Liver (tissue), 3 donors: ENCODE results near the gene ARHGDIB.

Source experiments
- EGR1 ChIP-seq, 2 donors: IDR thresholded peaks; 2 replicates each; pipeline ENCODE4 v1.6.1; 2016 to 2018; ENCODE audit warnings: antibody characterized with exemption in 2 of 2, low read depth in 2 of 2
- FOXA1 ChIP-seq: IDR thresholded peaks from 2 replicates; pipeline ENCODE4 v1.6.1; 2016; ENCODE audit warnings: antibody characterized with exemption
- HNF4A ChIP-seq, 2 donors: conservative IDR thresholded peaks; 2 replicates each; pipeline ENCODE4 v1.6.1; 2016; ENCODE audit warnings: antibody characterized with exemption in 2 of 2, mild to moderate bottlenecking in 2 of 2
- JUND ChIP-seq, 2 donors: IDR thresholded peaks; 2 replicates each; pipeline ENCODE4 v1.6.1; 2016; ENCODE audit warnings: antibody characterized with exemption in 2 of 2
- RAD21 ChIP-seq, 2 donors: IDR thresholded peaks; 2 replicates each; pipeline ENCODE4 v1.6.1; 2016; ENCODE audit warnings: antibody characterized with exemption in 2 of 2, mild to moderate bottlenecking in 2 of 2
- TAF1 ChIP-seq: conservative IDR thresholded peaks from 2 replicates; pipeline ENCODE4 v1.6.1; 2016; ENCODE audit warnings: antibody characterized with exemption, mild to moderate bottlenecking
- YY1 ChIP-seq: IDR thresholded peaks from 2 replicates; pipeline ENCODE4 v1.6.1; 2016; ENCODE audit warnings: antibody characterized with exemption, mild to moderate bottlenecking
- TF ChIP-seq, protein P1 (sequence below): fragments of 150-350 bp; IDR thresholded peaks from 2 replicates; pipeline ENCODE4 v1.5.1; 2017; ENCODE audit warnings: improper control_type of control experiment, low read depth, low read length; ENCODE audit not compliant: missing input control
- TF ChIP-seq, protein P2 (sequence below): IDR thresholded peaks from 2 replicates; pipeline ENCODE4 v1.6.1; 2016; ENCODE audit warnings: antibody characterized with exemption
- TF ChIP-seq, protein P3 (sequence below): IDR thresholded peaks from 2 replicates; pipeline ENCODE4 v1.6.1; 2016; ENCODE audit warnings: antibody characterized with exemption, mild to moderate bottlenecking
- TF ChIP-seq, protein P4 (sequence below): IDR thresholded peaks from 2 replicates; pipeline ENCODE4 v1.6.1; 2016; ENCODE audit warnings: antibody characterized with exemption
- donor health status: healthy.
- donor health status: healthy.

DNA sequence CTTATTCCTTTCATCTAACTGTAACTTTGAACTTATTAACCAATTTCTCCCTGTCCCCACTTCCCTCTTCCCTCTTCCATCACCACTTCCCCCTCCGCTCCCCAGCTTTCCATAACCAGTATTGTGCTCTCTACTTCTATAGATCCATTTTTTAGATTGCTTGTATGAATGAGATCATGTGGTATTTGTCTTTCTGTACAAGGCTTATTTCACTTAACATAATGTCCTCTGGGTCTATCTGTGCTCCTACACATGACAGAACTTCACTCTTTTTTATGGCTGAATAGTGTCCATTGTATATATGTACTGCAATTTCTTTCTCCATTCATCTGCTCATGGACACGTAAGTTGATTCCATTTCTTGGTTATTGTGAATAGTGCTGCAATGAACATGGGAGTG lies 37.5 kb downstream of the ARHGDIB start:
- TF ChIP-seq, protein P1, sequence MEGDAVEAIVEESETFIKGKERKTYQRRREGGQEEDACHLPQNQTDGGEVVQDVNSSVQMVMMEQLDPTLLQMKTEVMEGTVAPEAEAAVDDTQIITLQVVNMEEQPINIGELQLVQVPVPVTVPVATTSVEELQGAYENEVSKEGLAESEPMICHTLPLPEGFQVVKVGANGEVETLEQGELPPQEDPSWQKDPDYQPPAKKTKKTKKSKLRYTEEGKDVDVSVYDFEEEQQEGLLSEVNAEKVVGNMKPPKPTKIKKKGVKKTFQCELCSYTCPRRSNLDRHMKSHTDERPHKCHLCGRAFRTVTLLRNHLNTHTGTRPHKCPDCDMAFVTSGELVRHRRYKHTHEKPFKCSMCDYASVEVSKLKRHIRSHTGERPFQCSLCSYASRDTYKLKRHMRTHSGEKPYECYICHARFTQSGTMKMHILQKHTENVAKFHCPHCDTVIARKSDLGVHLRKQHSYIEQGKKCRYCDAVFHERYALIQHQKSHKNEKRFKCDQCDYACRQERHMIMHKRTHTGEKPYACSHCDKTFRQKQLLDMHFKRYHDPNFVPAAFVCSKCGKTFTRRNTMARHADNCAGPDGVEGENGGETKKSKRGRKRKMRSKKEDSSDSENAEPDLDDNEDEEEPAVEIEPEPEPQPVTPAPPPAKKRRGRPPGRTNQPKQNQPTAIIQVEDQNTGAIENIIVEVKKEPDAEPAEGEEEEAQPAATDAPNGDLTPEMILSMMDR: no peak
- TF ChIP-seq, protein P2, sequence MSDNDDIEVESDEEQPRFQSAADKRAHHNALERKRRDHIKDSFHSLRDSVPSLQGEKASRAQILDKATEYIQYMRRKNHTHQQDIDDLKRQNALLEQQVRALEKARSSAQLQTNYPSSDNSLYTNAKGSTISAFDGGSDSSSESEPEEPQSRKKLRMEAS: no peak
- no peak for TF ChIP-seq RAD21 (IDR thresholded peaks at IDR 0.05)
- TF ChIP-seq, protein P3, sequence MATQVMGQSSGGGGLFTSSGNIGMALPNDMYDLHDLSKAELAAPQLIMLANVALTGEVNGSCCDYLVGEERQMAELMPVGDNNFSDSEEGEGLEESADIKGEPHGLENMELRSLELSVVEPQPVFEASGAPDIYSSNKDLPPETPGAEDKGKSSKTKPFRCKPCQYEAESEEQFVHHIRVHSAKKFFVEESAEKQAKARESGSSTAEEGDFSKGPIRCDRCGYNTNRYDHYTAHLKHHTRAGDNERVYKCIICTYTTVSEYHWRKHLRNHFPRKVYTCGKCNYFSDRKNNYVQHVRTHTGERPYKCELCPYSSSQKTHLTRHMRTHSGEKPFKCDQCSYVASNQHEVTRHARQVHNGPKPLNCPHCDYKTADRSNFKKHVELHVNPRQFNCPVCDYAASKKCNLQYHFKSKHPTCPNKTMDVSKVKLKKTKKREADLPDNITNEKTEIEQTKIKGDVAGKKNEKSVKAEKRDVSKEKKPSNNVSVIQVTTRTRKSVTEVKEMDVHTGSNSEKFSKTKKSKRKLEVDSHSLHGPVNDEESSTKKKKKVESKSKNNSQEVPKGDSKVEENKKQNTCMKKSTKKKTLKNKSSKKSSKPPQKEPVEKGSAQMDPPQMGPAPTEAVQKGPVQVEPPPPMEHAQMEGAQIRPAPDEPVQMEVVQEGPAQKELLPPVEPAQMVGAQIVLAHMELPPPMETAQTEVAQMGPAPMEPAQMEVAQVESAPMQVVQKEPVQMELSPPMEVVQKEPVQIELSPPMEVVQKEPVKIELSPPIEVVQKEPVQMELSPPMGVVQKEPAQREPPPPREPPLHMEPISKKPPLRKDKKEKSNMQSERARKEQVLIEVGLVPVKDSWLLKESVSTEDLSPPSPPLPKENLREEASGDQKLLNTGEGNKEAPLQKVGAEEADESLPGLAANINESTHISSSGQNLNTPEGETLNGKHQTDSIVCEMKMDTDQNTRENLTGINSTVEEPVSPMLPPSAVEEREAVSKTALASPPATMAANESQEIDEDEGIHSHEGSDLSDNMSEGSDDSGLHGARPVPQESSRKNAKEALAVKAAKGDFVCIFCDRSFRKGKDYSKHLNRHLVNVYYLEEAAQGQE: no peak
- TF ChIP-seq HNF4A (conservative IDR thresholded peaks at IDR 0.05): no peak
- no peak for TF ChIP-seq TAF1
- TF ChIP-seq JUND (IDR thresholded peaks at IDR 0.05): no peak
- TF ChIP-seq FOXA1: no peak
- TF ChIP-seq EGR1 (IDR thresholded peaks at IDR 0.05; ENCODE audit: low read depth in 2 of 2): no peak
- TF ChIP-seq, protein P4, sequence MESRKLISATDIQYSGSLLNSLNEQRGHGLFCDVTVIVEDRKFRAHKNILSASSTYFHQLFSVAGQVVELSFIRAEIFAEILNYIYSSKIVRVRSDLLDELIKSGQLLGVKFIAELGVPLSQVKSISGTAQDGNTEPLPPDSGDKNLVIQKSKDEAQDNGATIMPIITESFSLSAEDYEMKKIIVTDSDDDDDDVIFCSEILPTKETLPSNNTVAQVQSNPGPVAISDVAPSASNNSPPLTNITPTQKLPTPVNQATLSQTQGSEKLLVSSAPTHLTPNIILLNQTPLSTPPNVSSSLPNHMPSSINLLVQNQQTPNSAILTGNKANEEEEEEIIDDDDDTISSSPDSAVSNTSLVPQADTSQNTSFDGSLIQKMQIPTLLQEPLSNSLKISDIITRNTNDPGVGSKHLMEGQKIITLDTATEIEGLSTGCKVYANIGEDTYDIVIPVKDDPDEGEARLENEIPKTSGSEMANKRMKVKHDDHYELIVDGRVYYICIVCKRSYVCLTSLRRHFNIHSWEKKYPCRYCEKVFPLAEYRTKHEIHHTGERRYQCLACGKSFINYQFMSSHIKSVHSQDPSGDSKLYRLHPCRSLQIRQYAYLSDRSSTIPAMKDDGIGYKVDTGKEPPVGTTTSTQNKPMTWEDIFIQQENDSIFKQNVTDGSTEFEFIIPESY: no peak
- no peak for TF ChIP-seq YY1
